ENCODE measurements around the gene CFAP210.

Gene CFAP210

GRCh38 chr2:169656164-169656563 lies 38.0 kb downstream of the CFAP210 start:
- no peak for TF ChIP-seq CTCF (IDR thresholded peaks at IDR 0.05; ENCODE audit: low read length, missing control alignments)
- DNase-seq (ENCODE audit: low read depth), result no peak
- H3K4me3 ChIP-seq (replicated peaks; ENCODE audit: low read depth, low read length), result no peak overlapping the region

DNA sequence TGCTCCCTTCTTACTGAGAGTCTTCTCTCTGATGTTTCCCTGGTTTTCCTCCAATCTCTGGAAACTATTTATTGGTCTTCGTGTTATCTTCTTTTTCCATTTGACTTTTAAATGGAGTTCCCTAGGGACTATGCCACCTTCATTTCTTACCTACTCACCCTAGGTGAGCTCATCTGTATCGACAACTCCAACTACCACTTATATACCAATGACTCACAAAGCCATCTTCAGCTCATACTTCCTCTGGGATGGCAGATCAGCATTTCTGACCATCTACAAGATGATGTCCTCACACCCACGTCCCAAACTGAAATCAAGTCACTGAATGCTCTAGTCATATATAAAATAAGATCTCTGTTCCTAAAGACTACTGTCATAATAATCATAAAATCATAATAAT lies 40.6 kb downstream of the CFAP210 start:
- TF ChIP-seq CTCF (IDR thresholded peaks at IDR 0.05; ENCODE audit: low read length, missing control alignments), result no peak
- no peak overlapping the region for H3K4me3 ChIP-seq (replicated peaks; ENCODE audit: low read depth, low read length)
- DNase-seq (ENCODE audit: low read depth), result no peak

DNA sequence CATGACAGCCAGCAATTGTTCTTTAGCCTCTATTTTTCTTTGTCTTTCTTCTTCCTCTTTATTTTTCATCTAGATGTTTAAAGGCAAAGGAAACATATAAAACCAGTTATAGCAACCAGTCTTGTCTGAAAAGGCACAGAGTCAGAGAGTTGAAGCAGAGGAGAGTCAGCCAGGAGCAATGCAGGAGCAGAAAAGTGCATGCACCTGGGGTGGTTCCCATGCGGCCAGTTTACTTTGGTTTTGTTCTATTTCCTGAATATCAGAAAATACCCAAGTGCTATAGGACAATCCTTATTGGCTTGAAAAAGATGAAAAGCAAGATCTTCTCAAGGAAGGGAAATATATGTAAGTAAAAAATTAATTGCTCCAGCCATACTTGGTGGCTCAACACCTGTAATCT lies 44.9 kb downstream of the CFAP210 start:
- no peak for DNase-seq (ENCODE audit: low read depth)
- no peak overlapping the region for H3K4me3 ChIP-seq (replicated peaks; ENCODE audit: low read depth, low read length)
- no peak for TF ChIP-seq CTCF (IDR thresholded peaks at IDR 0.05; ENCODE audit: low read length, missing control alignments)

GRCh38 chr2:169647496-169647895 lies 46.7 kb downstream of the CFAP210 start:
- no peak overlapping the region for H3K4me3 ChIP-seq (replicated peaks; ENCODE audit: low read depth, low read length)
- no peak for TF ChIP-seq CTCF (IDR thresholded peaks at IDR 0.05; ENCODE audit: low read length, missing control alignments)
- DNase-seq (ENCODE audit: low read depth), result no peak

DNA sequence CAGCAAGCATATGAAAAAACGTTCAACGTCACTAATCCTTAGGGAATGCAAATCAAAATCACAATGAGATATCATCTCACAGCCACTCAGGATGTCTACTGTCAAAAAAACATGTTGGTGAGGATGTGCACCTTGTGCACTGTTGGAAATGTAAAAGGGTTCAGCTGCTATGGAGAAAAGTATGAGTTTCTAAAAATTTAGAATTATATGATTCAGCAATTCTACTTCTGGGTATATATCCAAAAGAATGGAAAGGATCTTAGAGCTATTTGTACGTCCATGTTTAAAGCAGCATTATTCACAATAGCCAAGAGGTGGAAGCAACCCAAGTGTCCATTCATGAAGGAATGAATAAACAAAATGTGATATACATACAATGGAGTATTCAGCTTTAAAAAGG lies 50.0 kb downstream of the CFAP210 start:
- TF ChIP-seq CTCF (IDR thresholded peaks at IDR 0.05; ENCODE audit: low read length, missing control alignments), result no peak
- no peak for DNase-seq (ENCODE audit: low read depth)
- H3K4me3 ChIP-seq (replicated peaks; ENCODE audit: low read depth, low read length), result no peak overlapping the region

DNA sequence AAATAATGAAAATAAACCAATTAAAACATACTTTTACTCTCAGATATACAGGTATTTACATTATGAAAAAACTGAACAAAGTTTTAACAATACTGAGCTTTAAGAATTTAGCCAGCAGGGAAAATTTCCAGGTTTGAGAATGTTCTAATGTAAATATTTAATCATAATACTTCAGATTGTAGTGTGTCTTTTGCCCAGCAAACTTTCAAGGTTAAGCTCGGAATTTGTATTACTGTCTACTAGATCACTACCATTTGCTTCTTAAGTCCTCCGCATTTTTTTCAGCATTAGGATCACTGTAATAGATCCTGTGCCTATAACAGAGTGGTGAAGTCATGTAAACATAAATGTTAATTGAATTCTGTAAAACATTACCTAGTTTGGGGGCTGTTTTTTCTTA lies 52.7 kb downstream of the CFAP210 start:
- no peak for DNase-seq (ENCODE audit: low read depth)
- no peak for TF ChIP-seq CTCF (IDR thresholded peaks at IDR 0.05; ENCODE audit: low read length, missing control alignments)
- H3K4me3 ChIP-seq (replicated peaks; ENCODE audit: low read depth, low read length), result no peak overlapping the region

- DNase-seq (ENCODE audit: low read depth), result no peak
Observed at GRCh38 chr2:169640104-169640503, 54.1 kb downstream of the CFAP210 start.

More at GRCh38 chr2:169640104-169640503, 54.1 kb downstream of the CFAP210 start:
- TF ChIP-seq CTCF (IDR thresholded peaks at IDR 0.05; ENCODE audit: low read length, missing control alignments), result no peak
- H3K4me3 ChIP-seq (replicated peaks; ENCODE audit: low read depth, low read length), result no peak overlapping the region

Measured in fibroblast of pulmonary artery (primary cell).